GM20000 (cell line): ENCODE data around the gene CRTAP.

Experiments
- DNase-seq: peaks from one replicate; pipeline ENCODE4 v3.0.0; 2012; ENCODE audit warnings: low spot score
- CTCF ChIP-seq: IDR thresholded peaks from 2 replicates; pipeline ENCODE4 v1.5.1; 2012; ENCODE audit warnings: mild to moderate bottlenecking, control low read depth; ENCODE audit errors: extremely low read depth, missing control alignments

The CRTAP gene

GRCh38 chr3:33091746-33092145 is 22.1 kb upstream of the CRTAP start:
- no peak for DNase-seq
- no peak for TF ChIP-seq CTCF

GRCh38 chr3:33092496-33093254 is 21.1 kb upstream of the CRTAP start:
- no peak for TF ChIP-seq CTCF
- no peak for DNase-seq

- no peak for TF ChIP-seq CTCF
- no peak for DNase-seq
These were observed 20.0 kb upstream of the CRTAP start for GRCh38 chr3:33093847-33094246.

- TF ChIP-seq CTCF = no peak
- no peak for DNase-seq
These were observed 18.4 kb upstream of the CRTAP start for GRCh38 chr3:33095436-33095835.

GRCh38 chr3:33096093-33096868 is 17.5 kb upstream of the CRTAP start:
- DNase-seq = peak; percentile 55
- no peak for TF ChIP-seq CTCF

GRCh38 chr3:33099109-33099645 is 14.6 kb upstream of the CRTAP start:
- no peak for DNase-seq
- no peak for TF ChIP-seq CTCF

- no peak for DNase-seq
- TF ChIP-seq CTCF = no peak
These were observed 14.1 kb upstream of the CRTAP start for GRCh38 chr3:33099701-33100100.
